ENCODE data around the gene SH3BP1.

DNA sequence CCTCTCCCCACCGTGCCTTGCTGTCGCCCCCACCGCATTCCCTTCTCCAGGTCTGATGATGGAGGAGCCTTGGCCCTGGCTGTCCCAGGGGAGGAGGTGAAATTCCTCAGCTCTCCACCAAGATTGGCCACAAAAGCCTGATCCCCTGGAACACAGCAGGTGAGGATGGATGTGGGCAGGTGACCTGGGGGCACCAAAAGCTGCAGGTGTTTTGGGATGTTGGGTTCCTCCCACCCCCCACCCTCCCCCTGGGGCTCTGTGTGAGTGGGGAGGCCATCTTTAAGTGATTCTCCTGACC is 58.0 kb downstream of the SH3BP1 start:
- TF ChIP-seq, protein P1, sequence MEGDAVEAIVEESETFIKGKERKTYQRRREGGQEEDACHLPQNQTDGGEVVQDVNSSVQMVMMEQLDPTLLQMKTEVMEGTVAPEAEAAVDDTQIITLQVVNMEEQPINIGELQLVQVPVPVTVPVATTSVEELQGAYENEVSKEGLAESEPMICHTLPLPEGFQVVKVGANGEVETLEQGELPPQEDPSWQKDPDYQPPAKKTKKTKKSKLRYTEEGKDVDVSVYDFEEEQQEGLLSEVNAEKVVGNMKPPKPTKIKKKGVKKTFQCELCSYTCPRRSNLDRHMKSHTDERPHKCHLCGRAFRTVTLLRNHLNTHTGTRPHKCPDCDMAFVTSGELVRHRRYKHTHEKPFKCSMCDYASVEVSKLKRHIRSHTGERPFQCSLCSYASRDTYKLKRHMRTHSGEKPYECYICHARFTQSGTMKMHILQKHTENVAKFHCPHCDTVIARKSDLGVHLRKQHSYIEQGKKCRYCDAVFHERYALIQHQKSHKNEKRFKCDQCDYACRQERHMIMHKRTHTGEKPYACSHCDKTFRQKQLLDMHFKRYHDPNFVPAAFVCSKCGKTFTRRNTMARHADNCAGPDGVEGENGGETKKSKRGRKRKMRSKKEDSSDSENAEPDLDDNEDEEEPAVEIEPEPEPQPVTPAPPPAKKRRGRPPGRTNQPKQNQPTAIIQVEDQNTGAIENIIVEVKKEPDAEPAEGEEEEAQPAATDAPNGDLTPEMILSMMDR (IDR thresholded peaks at IDR 0.05; ENCODE audit: low read depth, low read length): no peak
- no peak for TF ChIP-seq EZH2phosphoT487 (IDR thresholded peaks at IDR 0.05; ENCODE audit: low read depth)
